GM12873 (cell line): Measurements from ENCODE around the gene KIRREL1.

Experiments
- TF ChIP-seq, protein P1 (sequence below): IDR thresholded peaks from 2 replicates; pipeline ENCODE4 v1.5.1; 2012; ENCODE audit warnings: low read depth, mild to moderate bottlenecking, moderate library complexity, low read length, control low read depth; ENCODE audit not compliant: insufficient read depth; ENCODE audit errors: missing control alignments

The KIRREL1 gene

DNA sequence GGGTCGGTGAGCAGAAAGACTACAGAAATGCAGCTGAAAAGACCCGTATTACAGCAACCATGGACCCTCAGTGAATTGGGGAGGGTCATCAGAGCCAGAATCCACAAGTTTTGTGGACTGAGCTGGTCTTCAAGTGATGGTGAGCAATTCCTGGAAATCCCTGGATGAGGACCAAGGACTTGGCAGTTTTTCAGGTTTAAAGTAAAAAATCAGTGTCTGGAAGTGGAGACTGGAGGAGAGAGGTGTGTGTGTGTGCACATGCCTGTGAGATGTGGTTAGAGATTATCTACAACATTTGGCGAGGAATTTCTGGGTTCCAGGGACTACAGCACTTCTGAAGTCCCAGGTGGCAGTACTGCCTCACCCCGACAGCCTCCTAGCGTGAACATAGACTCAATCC is 56.4 kb downstream of the KIRREL1 start:
- TF ChIP-seq, protein P1, sequence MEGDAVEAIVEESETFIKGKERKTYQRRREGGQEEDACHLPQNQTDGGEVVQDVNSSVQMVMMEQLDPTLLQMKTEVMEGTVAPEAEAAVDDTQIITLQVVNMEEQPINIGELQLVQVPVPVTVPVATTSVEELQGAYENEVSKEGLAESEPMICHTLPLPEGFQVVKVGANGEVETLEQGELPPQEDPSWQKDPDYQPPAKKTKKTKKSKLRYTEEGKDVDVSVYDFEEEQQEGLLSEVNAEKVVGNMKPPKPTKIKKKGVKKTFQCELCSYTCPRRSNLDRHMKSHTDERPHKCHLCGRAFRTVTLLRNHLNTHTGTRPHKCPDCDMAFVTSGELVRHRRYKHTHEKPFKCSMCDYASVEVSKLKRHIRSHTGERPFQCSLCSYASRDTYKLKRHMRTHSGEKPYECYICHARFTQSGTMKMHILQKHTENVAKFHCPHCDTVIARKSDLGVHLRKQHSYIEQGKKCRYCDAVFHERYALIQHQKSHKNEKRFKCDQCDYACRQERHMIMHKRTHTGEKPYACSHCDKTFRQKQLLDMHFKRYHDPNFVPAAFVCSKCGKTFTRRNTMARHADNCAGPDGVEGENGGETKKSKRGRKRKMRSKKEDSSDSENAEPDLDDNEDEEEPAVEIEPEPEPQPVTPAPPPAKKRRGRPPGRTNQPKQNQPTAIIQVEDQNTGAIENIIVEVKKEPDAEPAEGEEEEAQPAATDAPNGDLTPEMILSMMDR = no peak

GRCh38 chr1:158053276-158053675 is 59.8 kb downstream of the KIRREL1 start:
- TF ChIP-seq, protein P1 = no peak

DNA sequence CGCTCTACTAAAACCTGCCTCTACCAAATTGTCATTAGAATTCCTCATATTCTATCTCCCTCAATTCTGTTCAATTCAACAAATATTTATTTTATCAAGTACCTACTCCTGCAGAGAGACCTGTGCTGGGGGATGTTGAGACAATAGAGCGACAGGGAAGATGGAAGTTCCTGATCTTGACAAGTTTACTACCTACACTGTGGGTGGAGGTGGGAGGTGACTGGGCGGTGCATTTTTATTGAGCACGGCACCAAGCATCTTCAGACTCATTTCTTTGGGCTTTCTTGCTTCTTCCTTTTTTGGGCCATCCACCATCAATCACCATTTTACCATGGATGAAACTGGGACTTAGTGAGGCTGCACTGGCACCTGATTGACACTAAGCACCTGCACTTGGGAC is 61.3 kb downstream of the KIRREL1 start:
- TF ChIP-seq, protein P1 = no peak

- TF ChIP-seq, protein P1 = no peak
Measured at GRCh38 chr1:158055854-158056253, 62.4 kb downstream of the KIRREL1 start.

DNA sequence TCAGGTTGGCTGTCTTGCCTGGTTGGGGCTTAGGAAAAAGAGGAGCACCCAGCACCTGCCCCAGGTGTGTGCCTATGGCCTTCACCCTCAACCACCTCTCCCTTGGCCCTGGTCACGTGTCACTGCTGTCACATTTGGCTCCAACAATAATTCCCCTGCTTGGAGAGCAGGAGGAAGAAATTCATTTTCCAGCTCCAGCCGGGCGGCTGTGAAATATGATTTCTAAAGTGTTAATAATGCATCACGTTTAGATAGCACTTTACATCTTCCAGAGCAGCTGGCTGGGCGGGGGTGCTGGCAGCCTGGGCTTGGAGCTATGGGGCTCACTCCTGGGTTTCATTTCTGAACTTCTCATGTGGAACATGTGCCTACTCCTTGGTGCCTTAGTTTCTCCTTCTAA is 63.1 kb downstream of the KIRREL1 start:
- TF ChIP-seq, protein P1 = no peak

DNA sequence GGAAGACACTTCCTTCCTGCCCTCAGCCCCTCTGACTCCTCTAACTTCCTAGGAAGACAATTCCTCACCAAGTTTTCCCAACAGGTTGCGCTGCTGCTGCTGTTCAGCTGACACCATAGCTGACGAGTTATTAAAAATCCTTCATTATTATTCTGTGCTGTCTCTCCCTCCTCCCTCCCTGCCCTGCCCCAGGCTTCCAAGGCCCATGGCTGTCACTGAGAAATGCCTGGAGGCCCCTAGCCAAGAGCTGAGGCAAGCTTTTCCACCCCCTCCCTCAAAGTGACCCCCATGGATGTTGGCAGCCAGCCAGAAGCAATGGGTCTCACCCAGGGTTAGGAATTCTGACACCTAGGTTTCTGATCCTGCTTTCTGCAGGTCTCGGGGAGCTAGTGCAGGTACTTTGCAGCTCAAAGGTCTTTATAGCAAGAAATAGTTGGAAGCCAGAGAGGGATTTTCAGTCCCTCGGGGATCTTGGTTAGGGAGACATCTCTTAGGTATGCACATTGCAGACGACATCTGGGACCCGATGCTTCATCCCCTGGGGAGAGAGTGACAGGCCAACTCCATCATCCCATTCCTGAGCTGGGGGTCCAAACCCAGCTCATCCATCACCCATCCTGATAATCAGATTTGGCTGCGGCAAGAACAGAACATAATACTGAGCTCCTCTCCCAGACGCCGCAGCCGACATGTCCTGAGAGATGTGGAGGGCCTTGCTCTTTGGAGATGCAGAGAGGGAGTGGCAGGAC is 65.0 kb downstream of the KIRREL1 start:
- TF ChIP-seq, protein P1 = no peak

GRCh38 chr1:158059984-158060383 is 66.5 kb downstream of the KIRREL1 start:
- TF ChIP-seq, protein P1 = no peak
